Vagina (tissue), 2 donors: Measurements from ENCODE around the gene MYPN. TPM values are rescaled to one million over a fixed set of nuclear protein-coding genes. Genes with fewer than 3 reads are reported as not detected.

Experiments used
- DNase-seq, 2 donors: peaks; one replicate each; pipeline ENCODE4 v3.0.0-alpha.2; 2017; ENCODE audit errors: extremely low spot score in 2 of 2
- H3K27ac ChIP-seq: fragments of 200-600 bp; sonication (generic); one replicate; pipeline ENCODE4 v1.5.1; 2019
- H3K27me3 ChIP-seq: fragments of 200-600 bp; sonication (generic); one replicate; pipeline ENCODE4 v1.5.1; 2019
- H3K36me3 ChIP-seq, 2 donors: fragments of 200-600 bp; sonication (generic); one replicate each; pipeline ENCODE4 v1.5.1; 2017 to 2019
- H3K4me1 ChIP-seq: fragments of 200-600 bp; sonication (generic); one replicate; pipeline ENCODE4 v1.5.1; 2019
- H3K4me3 ChIP-seq, 2 donors: fragments of 200-600 bp; sonication (generic); 1 replicate in 1 of 2; 2 replicates in 1 of 2; pipeline ENCODE4 v1.5.1; 2016 to 2019
- H3K9me3 ChIP-seq: fragments of 200-600 bp; sonication (generic); one replicate; pipeline ENCODE4 v1.5.1; 2019
- POLR2A ChIP-seq, 2 donors: fragments of 450-650 bp; IDR thresholded peaks; one replicate each; pipeline ENCODE4 v1.6.1; 2017; ENCODE audit warnings: antibody characterized with exemption in 2 of 2, mild to moderate bottlenecking in 2 of 2, moderate library complexity in 2 of 2
- POLR2AphosphoS5 ChIP-seq, 2 donors: sonication (generic); formaldehyde crosslinking; IDR thresholded peaks; one replicate each; pipeline ENCODE4 v1.9.0; 2017; ENCODE audit warnings: antibody characterized with exemption in 2 of 2, mild to moderate bottlenecking in 2 of 2, low read depth in 1 of 2; ENCODE audit not compliant: insufficient read depth in 1 of 2
- intact Hi-C: fragments of 100-400 bp; cut with DNase I; formaldehyde crosslinking; loops from one replicate; pipeline ENCODE4 v1.15.1; 2023
- total RNA-seq: library from RNA; depleted of rRNA; stranded (reverse); fragments of >200 nt; gene quantifications from one replicate; pipeline ENCODE4 v1.2.3, GENCODE V29; 2016
- TF ChIP-seq, protein P1 (sequence below), 3 experiments: fragments of 450-650 bp in 2 of 3; fragments of 200-600 bp in 1 of 3; sonication (generic) in 1 of 3; IDR thresholded peaks; one replicate each; pipeline ENCODE4 v1.5.1; 2017 to 2019; ENCODE audit warnings: antibody characterized with exemption in 3 of 3, mild to moderate bottlenecking in 2 of 3, moderate library complexity in 2 of 3

The MYPN gene
- total RNA-seq, 1 donor from 2014 or later = not detected

- Histone ChIP-seq H3K4me1 (no peaks in the 10 kb centered on the region), H3K9me3 (no peaks in the 10 kb centered on the region), H3K27ac (no peak overlapping the region), H3K36me3 (no peaks in the 10 kb centered on the region), H3K27me3 (no peaks in the 10 kb centered on the region), H3K4me3 (no peak overlapping the region)
- no peak for DNase-seq
- intact Hi-C loops = no loop called here
- TF ChIP-seq POLR2AphosphoS5 (IDR thresholded peaks at IDR 0.05; ENCODE audit: insufficient read depth in 1 of 2, low read depth in 1 of 2) = no peak
- no peak for TF ChIP-seq POLR2A (IDR thresholded peaks at IDR 0.05)
- TF ChIP-seq, protein P1, sequence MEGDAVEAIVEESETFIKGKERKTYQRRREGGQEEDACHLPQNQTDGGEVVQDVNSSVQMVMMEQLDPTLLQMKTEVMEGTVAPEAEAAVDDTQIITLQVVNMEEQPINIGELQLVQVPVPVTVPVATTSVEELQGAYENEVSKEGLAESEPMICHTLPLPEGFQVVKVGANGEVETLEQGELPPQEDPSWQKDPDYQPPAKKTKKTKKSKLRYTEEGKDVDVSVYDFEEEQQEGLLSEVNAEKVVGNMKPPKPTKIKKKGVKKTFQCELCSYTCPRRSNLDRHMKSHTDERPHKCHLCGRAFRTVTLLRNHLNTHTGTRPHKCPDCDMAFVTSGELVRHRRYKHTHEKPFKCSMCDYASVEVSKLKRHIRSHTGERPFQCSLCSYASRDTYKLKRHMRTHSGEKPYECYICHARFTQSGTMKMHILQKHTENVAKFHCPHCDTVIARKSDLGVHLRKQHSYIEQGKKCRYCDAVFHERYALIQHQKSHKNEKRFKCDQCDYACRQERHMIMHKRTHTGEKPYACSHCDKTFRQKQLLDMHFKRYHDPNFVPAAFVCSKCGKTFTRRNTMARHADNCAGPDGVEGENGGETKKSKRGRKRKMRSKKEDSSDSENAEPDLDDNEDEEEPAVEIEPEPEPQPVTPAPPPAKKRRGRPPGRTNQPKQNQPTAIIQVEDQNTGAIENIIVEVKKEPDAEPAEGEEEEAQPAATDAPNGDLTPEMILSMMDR (IDR thresholded peaks at IDR 0.05) = no peak
These were observed 35.4 kb downstream of the MYPN start for GRCh38 chr10:68144709-68145108.

DNA sequence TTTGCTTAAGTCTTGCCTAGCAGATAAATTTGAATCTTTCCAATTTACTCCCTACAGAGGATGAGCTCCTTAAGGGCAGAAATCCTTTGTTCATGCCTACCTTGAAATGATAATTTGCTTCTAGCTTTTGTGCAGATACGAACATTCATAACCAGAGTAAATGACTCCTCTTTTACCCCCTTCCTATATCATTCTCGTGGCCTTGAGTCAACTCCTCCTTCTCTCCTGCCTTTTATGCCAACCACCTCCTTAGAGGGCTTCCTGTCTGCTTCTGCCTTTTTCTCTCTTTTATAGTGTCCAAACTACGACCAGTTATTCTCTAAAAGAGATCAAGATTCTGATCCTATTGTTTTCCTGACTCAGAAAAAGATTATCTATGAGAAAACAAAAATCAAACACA, 36.4 kb downstream of the MYPN start:
- no peak overlapping the region for H3K27ac ChIP-seq
- DNase-seq = no peak
- intact Hi-C loops = no loop called here
- TF ChIP-seq, protein P1 (IDR thresholded peaks at IDR 0.05) = no peak
- TF ChIP-seq POLR2AphosphoS5 (IDR thresholded peaks at IDR 0.05; ENCODE audit: insufficient read depth in 1 of 2, low read depth in 1 of 2) (no peak), POLR2A (IDR thresholded peaks at IDR 0.05) (no peak)
- H3K27me3 ChIP-seq = no peaks in the 10 kb centered on the region
- no peaks in the 10 kb centered on the region for H3K9me3 ChIP-seq
- no peaks in the 10 kb centered on the region for H3K36me3 ChIP-seq
- H3K4me3 ChIP-seq = no peak overlapping the region
- H3K4me1 ChIP-seq = no peaks in the 10 kb centered on the region

DNA sequence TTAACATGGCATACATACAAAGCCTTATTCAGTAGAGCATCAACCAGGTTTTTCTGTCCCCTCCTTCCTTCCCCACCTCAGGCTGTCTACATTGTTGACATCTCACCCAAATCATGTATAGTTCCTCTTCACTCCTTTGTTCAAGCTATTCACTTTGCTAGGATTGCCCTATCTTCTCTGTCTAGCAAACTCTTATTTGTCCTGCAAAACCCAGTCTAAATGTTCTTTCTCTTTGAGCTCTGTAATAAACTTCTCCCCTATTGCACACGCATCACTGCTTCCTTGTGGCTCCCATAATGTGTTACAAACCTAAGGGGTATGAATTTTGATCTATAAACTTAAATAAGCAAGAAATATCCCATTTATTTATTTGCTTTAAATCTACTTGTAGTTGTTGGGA, 36.8 kb downstream of the MYPN start:
- Histone ChIP-seq H3K27me3 (no peaks in the 10 kb centered on the region), H3K4me1 (no peaks in the 10 kb centered on the region), H3K27ac (no peak overlapping the region), H3K36me3 (no peaks in the 10 kb centered on the region), H3K4me3 (no peak overlapping the region), H3K9me3 (no peaks in the 10 kb centered on the region)
- TF ChIP-seq, protein P1 (IDR thresholded peaks at IDR 0.05) = no peak
- TF ChIP-seq POLR2A (IDR thresholded peaks at IDR 0.05) (no peak), POLR2AphosphoS5 (IDR thresholded peaks at IDR 0.05; ENCODE audit: insufficient read depth in 1 of 2, low read depth in 1 of 2) (no peak)
- DNase-seq = no peak
- intact Hi-C loops = no loop called here

DNA sequence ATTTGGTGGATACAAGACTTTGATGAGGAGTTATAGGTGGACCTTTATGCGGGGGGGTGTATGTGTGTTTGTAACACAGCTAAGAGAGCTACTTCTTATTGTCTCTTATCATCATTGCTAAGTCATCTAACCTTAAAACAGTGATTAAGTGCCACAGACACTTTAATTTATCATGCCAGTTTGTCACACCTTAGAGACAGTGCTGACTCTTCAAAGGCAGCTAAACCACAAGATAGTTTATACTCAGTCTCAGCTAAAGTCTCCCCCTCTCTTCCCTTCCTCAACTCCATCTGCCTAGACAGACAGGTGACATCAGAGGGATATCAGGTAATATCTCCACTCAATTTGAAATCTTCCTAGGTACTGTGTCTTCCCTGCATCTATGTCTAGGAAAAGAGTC, 42.2 kb downstream of the MYPN start:
- no peak for TF ChIP-seq POLR2AphosphoS5 (IDR thresholded peaks at IDR 0.05; ENCODE audit: insufficient read depth in 1 of 2, low read depth in 1 of 2)
- TF ChIP-seq, protein P1 (IDR thresholded peaks at IDR 0.05) = no peak
- no peak for TF ChIP-seq POLR2A (IDR thresholded peaks at IDR 0.05)
- Histone ChIP-seq H3K4me3 (no peak overlapping the region), H3K9me3 (no peaks in the 10 kb centered on the region), H3K4me1 (peaks cover 13% of the 10 kb centered on the region), H3K36me3 (no peaks in the 10 kb centered on the region), H3K27ac (no peak overlapping the region), H3K27me3 (no peaks in the 10 kb centered on the region)
- intact Hi-C loops = no loop called here
- no peak for DNase-seq

DNA sequence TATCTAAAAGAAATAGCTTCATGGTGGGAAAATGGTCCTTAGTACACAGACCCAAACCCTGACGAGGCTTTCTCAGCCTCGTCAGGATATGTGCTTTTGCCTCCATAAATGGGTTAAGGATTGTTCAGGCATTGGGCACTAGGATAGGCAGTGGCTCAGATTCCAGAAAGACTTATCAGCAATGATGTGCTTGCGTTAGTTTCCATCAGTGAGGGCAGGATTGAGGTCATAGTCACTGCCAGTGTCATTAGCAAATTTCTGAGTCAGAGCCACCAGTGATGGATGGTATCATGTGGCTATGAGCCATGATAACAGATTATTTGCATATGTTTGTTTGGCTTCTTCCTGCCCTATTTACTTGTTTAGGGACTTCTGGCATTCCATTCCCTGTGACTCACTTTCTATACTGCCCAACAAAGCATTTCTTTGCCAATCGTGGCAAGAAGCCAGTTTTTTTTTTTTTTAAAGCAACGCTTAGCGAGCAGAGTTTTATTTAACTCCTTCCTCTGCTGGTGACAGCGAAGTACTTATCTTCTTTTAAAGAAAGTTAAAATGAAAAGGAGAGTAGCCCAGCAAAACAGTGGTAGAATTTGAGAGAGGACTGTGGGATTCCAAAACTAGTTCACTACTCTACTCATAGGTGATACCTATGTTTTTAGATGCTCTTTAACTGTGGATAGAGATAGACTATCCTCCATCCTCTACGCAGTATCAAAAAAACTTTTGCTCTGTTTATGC, 44.4 kb downstream of the MYPN start:
- H3K27ac ChIP-seq = no peak overlapping the region

More for the DNA sequence above, 44.4 kb downstream of the MYPN start:
- peaks cover 13% of the 10 kb centered on the region for H3K4me1 ChIP-seq
- no peaks in the 10 kb centered on the region for H3K27me3 ChIP-seq
- no peak overlapping the region for H3K4me3 ChIP-seq
- no peaks in the 10 kb centered on the region for H3K9me3 ChIP-seq
- TF ChIP-seq, protein P1 (IDR thresholded peaks at IDR 0.05) = no peak
- TF ChIP-seq POLR2AphosphoS5 (IDR thresholded peaks at IDR 0.05; ENCODE audit: insufficient read depth in 1 of 2, low read depth in 1 of 2) (no peak), POLR2A (IDR thresholded peaks at IDR 0.05) (no peak)
- no peaks in the 10 kb centered on the region for H3K36me3 ChIP-seq
- intact Hi-C loops = no loop called here
- no peak for DNase-seq
